Upper lobe of right lung (tissue), 1 donor: ENCODE data around the gene TSPAN15. TPM values are rescaled to one million over a fixed set of nuclear protein-coding genes. Genes with fewer than 3 reads are reported as not detected.

Experiments used
- ATAC-seq: fragments of 200-7000 bp; cut with Tn5 transposase; one replicate; pipeline ENCODE4 v1.9.1; 2020; ENCODE audit warnings: mild to moderate bottlenecking, moderate library complexity
- DNase-seq: peaks from one replicate; pipeline ENCODE4 v3.0.0-alpha.2; 2020
- H3K27ac ChIP-seq: fragments of 200-600 bp; one replicate; pipeline ENCODE4 v1.8.0; 2022
- H3K27me3 ChIP-seq: fragments of 200-600 bp; one replicate; pipeline ENCODE4 v1.8.0; 2022; ENCODE audit warnings: mild to moderate bottlenecking
- H3K36me3 ChIP-seq: fragments of 200-600 bp; one replicate; pipeline ENCODE4 v1.8.0; 2022
- H3K4me1 ChIP-seq: fragments of 200-600 bp; one replicate; pipeline ENCODE4 v1.8.0; 2022
- H3K4me3 ChIP-seq: fragments of 200-600 bp; one replicate; pipeline ENCODE4 v1.8.0; 2022; ENCODE audit warnings: mild to moderate bottlenecking
- H3K9me3 ChIP-seq: fragments of 200-600 bp; one replicate; pipeline ENCODE4 v1.8.0; 2022
- intact Hi-C: fragments of 100-400 bp; cut with DNase I; formaldehyde crosslinking; loops from one replicate; pipeline ENCODE4 v1.11.0; 2022
- total RNA-seq: library from RNA; stranded (reverse); fragmentation: NEBNext Ultra II Directional; extraction: Animal tissue kit (Norgen Biotek cat#: 25700); gene quantifications from one replicate; pipeline ENCODE4 v1.2.1, GENCODE V29; 2021
- TF ChIP-seq, protein P1 (sequence below): fragments of 200-600 bp; IDR thresholded peaks from one replicate; pipeline ENCODE4 v1.8.0; 2022; ENCODE audit warnings: antibody characterized with exemption
- donor health status: DM: no; HTN: yes; CAD: no; lungs with severe emphysema.

Gene TSPAN15
- total RNA-seq, 1 donor from 2014 or later: 47.3 TPM

DNA sequence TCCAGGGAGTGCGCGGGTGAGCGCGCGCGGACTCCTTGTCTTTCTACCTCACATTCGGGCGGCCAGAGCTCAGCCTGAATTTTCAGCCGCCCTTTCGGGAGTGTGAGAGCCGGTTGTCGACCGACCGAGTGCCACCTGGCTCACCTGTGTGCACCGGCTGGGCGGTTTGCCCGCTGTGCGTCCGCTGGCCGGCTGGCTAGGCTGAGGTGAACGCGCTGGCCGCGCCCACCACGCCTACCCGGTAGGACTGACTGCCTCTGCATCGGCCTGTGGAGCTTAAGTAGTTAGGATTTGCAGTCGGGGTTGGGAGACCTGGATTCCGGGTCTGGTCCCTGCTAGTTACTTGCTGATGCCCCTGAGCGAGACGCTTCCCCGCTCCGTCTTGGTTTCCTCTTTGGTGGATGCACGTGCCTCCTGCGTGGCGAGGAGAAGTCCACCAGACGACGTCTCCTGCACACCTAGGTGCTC lies 553 bp downstream of the TSPAN15 start:
- intact Hi-C loops: no loop called here
- Histone ChIP-seq H3K4me3 (peak overlapping the region; percentile 72), H3K27ac (peak overlapping the region; percentile 66), H3K4me1 (peaks cover 26% of the 10 kb centered on the region), H3K9me3 (no peaks in the 10 kb centered on the region), H3K36me3 (no peaks in the 10 kb centered on the region), H3K27me3 (no peaks in the 10 kb centered on the region)
- peak; percentile 89 for DNase-seq
- ATAC-seq: peak; percentile 81
- TF ChIP-seq, protein P1, sequence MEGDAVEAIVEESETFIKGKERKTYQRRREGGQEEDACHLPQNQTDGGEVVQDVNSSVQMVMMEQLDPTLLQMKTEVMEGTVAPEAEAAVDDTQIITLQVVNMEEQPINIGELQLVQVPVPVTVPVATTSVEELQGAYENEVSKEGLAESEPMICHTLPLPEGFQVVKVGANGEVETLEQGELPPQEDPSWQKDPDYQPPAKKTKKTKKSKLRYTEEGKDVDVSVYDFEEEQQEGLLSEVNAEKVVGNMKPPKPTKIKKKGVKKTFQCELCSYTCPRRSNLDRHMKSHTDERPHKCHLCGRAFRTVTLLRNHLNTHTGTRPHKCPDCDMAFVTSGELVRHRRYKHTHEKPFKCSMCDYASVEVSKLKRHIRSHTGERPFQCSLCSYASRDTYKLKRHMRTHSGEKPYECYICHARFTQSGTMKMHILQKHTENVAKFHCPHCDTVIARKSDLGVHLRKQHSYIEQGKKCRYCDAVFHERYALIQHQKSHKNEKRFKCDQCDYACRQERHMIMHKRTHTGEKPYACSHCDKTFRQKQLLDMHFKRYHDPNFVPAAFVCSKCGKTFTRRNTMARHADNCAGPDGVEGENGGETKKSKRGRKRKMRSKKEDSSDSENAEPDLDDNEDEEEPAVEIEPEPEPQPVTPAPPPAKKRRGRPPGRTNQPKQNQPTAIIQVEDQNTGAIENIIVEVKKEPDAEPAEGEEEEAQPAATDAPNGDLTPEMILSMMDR: no peak

DNA sequence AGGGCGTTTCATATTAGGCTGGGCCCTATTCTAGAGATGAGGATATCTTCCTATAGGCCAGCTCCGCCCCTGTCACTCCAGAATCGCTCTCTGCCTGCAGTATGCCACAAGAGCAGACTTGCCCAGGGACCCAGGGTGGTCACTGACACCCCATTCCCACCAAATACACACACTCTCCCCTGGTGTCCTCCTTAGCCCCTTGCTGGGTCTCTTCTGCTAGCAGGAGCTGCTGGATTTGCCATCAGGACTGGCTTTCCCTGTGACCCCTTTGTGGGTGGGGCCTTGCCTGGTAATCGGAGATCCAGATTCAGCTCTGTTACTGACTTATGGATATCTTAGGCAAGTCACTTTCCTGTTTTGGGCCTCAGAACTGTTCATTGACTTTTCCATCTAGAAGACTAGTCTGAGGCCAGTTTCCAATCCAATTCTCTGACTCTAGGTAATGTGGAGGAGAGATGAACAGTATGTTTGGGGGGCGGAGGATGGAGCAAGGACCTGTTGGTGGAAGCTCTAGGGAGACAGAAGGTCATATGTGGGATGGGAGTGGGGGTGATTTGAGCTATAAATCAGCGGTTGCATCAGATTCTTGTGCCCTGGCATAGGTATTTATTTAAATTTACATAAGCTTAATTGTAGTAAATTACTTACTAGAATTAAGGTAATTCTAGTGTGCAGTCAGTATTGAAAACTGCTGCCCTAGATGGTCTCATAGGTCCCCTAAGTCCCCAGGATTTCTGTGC lies 1.6 kb downstream of the TSPAN15 start:
- DNase-seq (peak; percentile 37), ATAC-seq (no peak)
- TF ChIP-seq, protein P1: no peak
- Histone ChIP-seq H3K4me3 (peak overlapping the region; percentile 72), H3K27me3 (no peaks in the 10 kb centered on the region), H3K4me1 (peaks cover 32% of the 10 kb centered on the region), H3K27ac (no peak overlapping the region), H3K36me3 (no peaks in the 10 kb centered on the region), H3K9me3 (no peaks in the 10 kb centered on the region)
- intact Hi-C loops: no loop called here

DNA sequence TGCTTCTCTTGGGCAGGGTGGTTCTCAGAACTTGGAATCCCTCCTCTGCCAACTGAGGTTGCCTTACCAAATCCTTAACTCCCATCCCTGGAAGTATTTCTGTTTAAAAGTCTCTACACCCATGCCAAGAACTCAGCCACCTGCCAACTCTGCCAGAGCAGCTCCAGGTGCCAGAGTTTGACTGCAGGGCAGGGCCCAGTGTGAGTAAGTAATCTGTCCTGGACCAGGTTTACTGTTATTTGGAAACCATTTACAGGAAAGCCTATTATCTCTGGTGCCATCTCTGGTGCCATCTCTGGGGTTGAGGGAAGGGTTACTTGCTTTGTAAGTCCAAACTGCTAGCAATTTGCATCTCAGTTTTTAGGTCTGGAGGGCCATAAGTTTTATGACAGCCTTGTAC lies 2.5 kb downstream of the TSPAN15 start:
- Histone ChIP-seq H3K27me3 (no peaks in the 10 kb centered on the region), H3K36me3 (no peaks in the 10 kb centered on the region), H3K9me3 (no peaks in the 10 kb centered on the region), H3K4me3 (no peak overlapping the region), H3K27ac (no peak overlapping the region), H3K4me1 (peaks cover 42% of the 10 kb centered on the region)
- DNase-seq (peak; percentile 35), ATAC-seq (no peak)
- intact Hi-C loops: no loop called here
- TF ChIP-seq, protein P1: no peak

DNA sequence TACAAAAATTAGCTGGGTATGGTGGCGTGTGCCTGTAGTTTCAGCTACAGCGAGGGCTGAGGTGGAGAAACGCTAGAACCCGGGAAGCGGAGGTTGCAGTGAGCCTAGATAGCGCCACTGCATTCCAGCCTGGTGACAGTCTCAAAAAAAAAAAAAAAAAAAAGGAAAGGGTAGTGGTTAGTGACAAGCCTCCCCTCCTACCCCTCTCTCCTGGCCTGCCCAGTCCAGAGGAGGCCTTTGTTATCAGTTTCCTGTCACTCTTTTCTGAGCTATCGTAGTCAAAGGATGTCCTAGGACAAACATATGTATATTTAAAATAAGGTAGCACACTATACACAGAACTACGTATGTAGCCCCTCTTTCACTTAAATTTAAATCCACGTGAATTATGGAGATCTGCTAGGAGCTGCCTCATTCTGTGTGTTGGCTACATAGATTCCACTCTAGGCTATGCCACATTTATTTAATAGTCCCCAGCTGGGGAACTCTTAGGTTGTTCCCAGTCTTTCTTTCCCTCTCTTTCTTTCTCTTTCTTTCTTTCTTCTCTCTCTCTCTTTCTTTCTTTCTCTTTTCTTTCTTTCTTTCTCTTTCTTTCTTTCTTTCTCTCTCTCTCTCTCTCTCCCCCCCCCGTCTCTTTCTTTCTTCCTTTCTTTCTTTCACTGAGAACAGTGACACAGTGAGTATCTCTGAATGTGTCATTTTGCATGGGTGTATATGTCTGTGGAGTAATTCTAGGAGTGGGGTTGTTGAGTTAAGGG lies 3.9 kb downstream of the TSPAN15 start:
- H3K4me3 ChIP-seq: no peak overlapping the region
- no peaks in the 10 kb centered on the region for H3K27me3 ChIP-seq
- no peaks in the 10 kb centered on the region for H3K36me3 ChIP-seq
- DNase-seq: peak; percentile 9
- no peak overlapping the region for H3K27ac ChIP-seq
- intact Hi-C loops: no loop called here
- H3K4me1 ChIP-seq: peaks cover 32% of the 10 kb centered on the region
- TF ChIP-seq, protein P1: no peak
- no peaks in the 10 kb centered on the region for H3K9me3 ChIP-seq
- no peak for ATAC-seq

DNA sequence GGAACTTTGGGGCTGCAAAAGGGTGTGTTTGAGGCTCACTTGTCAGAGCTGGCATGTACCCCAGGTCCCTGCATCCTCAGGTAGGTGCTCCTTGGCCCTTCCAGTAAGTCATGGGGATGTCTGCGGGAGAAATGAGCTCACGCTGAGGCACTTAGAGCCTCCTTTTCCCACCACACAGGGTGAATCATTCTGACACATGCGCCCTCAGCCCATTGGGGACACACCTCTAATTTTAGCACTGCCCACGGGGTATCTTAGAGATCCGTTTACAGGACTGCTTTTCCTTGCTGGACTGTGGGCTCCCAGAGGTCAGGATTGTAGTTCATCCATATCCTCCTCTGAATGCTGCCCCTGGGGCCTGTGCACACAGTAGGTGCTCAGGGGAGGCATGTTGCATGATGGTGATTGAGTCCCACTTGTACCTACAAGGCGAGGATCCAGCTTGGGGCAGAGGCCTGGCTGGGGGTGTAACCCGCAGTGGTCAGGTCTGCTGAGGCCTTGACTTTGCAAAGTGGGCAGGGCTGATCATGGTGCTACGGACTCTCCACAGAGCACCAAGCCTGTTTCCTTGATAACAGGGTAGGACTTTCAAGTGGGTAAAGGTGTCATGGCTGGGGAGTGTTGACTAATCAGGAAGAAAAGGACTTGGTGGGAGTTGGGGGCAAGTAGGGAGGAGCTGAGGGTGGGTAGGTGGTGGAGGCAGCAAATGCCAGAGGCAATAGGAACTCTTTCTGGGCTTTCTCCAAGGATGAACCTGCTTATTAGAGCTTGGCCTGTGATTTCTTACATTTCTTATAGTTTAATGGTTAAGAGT lies 5.8 kb downstream of the TSPAN15 start:
- Histone ChIP-seq H3K4me1 (peaks cover 35% of the 10 kb centered on the region), H3K9me3 (no peaks in the 10 kb centered on the region), H3K4me3 (no peak overlapping the region), H3K27ac (no peak overlapping the region), H3K36me3 (no peaks in the 10 kb centered on the region), H3K27me3 (no peaks in the 10 kb centered on the region)
- ATAC-seq: no peak
- TF ChIP-seq, protein P1: no peak
- DNase-seq: peak; percentile 53
- intact Hi-C loops: no loop called here
